Measurements from ENCODE around the gene GLE1.
"Not testable (repeated sequence)": the region's sequence is repeated elsewhere in the genome, so short reads cannot be mapped to it uniquely, and the experiment has no call there.

GLE1 gene

GRCh38 chr9:128579194-128579593 is 74.7 kb downstream of the GLE1 start:
- no peak overlapping the region for H3K4me3 ChIP-seq (ENCODE audit: low read depth, low read length)
- TF ChIP-seq, protein P1, sequence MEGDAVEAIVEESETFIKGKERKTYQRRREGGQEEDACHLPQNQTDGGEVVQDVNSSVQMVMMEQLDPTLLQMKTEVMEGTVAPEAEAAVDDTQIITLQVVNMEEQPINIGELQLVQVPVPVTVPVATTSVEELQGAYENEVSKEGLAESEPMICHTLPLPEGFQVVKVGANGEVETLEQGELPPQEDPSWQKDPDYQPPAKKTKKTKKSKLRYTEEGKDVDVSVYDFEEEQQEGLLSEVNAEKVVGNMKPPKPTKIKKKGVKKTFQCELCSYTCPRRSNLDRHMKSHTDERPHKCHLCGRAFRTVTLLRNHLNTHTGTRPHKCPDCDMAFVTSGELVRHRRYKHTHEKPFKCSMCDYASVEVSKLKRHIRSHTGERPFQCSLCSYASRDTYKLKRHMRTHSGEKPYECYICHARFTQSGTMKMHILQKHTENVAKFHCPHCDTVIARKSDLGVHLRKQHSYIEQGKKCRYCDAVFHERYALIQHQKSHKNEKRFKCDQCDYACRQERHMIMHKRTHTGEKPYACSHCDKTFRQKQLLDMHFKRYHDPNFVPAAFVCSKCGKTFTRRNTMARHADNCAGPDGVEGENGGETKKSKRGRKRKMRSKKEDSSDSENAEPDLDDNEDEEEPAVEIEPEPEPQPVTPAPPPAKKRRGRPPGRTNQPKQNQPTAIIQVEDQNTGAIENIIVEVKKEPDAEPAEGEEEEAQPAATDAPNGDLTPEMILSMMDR (IDR thresholded peaks at IDR 0.05; ENCODE audit: low read depth, low read length) = no peak

GRCh38 chr9:128580731-128581130 is 76.2 kb downstream of the GLE1 start:
- TF ChIP-seq, protein P1 (IDR thresholded peaks at IDR 0.05; ENCODE audit: low read depth, low read length) = no peak

GRCh38 chr9:128585155-128585554 is 80.6 kb downstream of the GLE1 start:
- H3K4me3 ChIP-seq (ENCODE audit: low read depth, low read length) = not testable (repeated sequence)

More at GRCh38 chr9:128580731-128581130, 76.2 kb downstream of the GLE1 start:
- no peak overlapping the region for H3K4me3 ChIP-seq (ENCODE audit: low read depth, low read length)

GRCh38 chr9:128586934-128587333 is 82.4 kb downstream of the GLE1 start:
- H3K4me3 ChIP-seq (ENCODE audit: low read depth, low read length) = not testable (repeated sequence)

GRCh38 chr9:128587453-128587852 is 82.9 kb downstream of the GLE1 start:
- TF ChIP-seq, protein P1 (IDR thresholded peaks at IDR 0.05; ENCODE audit: low read depth, low read length) = no peak
- H3K4me3 ChIP-seq (ENCODE audit: low read depth, low read length) = no peak overlapping the region

GRCh38 chr9:128588581-128589233 is 84.2 kb downstream of the GLE1 start:
- TF ChIP-seq, protein P1 (IDR thresholded peaks at IDR 0.05; ENCODE audit: low read depth, low read length) = no peak
- H3K4me3 ChIP-seq (ENCODE audit: low read depth, low read length) = no peak overlapping the region

Measured in WI38 (cell line).